ENCODE results near the gene AMZ1. TPM values are rescaled to one million over a fixed set of nuclear protein-coding genes. Genes with fewer than 3 reads are reported as not detected.

The AMZ1 gene
- total RNA-seq, 1 donor from 2014 or later = not detected

DNA sequence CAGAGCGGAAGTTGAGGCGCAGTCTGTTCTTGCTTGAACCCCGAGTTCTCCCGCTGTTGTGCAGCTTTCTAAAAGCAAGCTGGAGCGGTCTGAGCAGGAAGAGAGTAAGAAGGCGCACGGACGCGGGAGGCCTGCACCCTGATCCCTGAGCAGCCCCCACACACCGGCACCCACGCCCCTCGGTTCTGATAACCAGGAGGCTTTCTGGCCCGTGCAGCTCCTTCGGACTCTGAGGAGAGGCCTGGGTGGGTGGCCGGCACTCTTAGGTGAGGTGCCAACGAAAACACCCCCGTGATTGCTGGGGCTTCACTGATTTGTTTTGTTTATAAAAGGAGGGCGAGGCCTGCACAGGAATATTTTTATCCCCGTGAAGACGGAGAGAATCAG lies 28.9 kb downstream of the AMZ1 start:
- Histone ChIP-seq H3K4me3 (no peak overlapping the region), H3K36me3 (no peaks in the 10 kb centered on the region), H3K4me1 (no peaks in the 10 kb centered on the region), H3K9me3 (ENCODE audit: low read depth) (no peaks in the 10 kb centered on the region), H3K27ac (no peak overlapping the region), H3K9ac (no peak overlapping the region), H3K27me3 (no peaks in the 10 kb centered on the region), H4K20me1 (ENCODE audit: low read depth) (no peaks in the 10 kb centered on the region), H3K79me2 (ENCODE audit: low read depth) (no peaks in the 10 kb centered on the region), H3F3A (ENCODE audit: low read depth) (no peaks in the 10 kb centered on the region), H3K4me2 (no peak overlapping the region), H2AFZ (replicated peaks) (no peak overlapping the region)
- no peak for TF ChIP-seq EZH2 (IDR thresholded peaks at IDR 0.05)
- no peak for TF ChIP-seq EZH2phosphoT487 (IDR thresholded peaks at IDR 0.05)
- TF ChIP-seq, protein P1, sequence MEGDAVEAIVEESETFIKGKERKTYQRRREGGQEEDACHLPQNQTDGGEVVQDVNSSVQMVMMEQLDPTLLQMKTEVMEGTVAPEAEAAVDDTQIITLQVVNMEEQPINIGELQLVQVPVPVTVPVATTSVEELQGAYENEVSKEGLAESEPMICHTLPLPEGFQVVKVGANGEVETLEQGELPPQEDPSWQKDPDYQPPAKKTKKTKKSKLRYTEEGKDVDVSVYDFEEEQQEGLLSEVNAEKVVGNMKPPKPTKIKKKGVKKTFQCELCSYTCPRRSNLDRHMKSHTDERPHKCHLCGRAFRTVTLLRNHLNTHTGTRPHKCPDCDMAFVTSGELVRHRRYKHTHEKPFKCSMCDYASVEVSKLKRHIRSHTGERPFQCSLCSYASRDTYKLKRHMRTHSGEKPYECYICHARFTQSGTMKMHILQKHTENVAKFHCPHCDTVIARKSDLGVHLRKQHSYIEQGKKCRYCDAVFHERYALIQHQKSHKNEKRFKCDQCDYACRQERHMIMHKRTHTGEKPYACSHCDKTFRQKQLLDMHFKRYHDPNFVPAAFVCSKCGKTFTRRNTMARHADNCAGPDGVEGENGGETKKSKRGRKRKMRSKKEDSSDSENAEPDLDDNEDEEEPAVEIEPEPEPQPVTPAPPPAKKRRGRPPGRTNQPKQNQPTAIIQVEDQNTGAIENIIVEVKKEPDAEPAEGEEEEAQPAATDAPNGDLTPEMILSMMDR (IDR thresholded peaks at IDR 0.05) = no peak
- peak overlapping the region; percentile 64 for H3K4me3 Mint-ChIP-seq
- H3K4me1 Mint-ChIP-seq = peaks cover 35% of the 10 kb centered on the region
- no peaks in the 10 kb centered on the region for H3K9me3 Mint-ChIP-seq
- no peak for DNase-seq (ENCODE audit: low spot score)
- peaks cover 20% of the 10 kb centered on the region for H3K36me3 Mint-ChIP-seq
- H3K27me3 Mint-ChIP-seq (ENCODE audit: insufficient read depth, low read depth) = peaks cover 4% of the 10 kb centered on the region
- H3K27ac Mint-ChIP-seq = peak overlapping the region; percentile 88

GRCh38 chr7:2717293-2718261 lies 29.6 kb downstream of the AMZ1 start:
- Mint-ChIP-seq H3K9me3 (no peaks in the 10 kb centered on the region), H3K27me3 (ENCODE audit: insufficient read depth, low read depth) (peaks cover 4% of the 10 kb centered on the region), H3K4me1 (peaks cover 35% of the 10 kb centered on the region), H3K36me3 (peaks cover 20% of the 10 kb centered on the region), H3K4me3 (no peak overlapping the region), H3K27ac (peak overlapping the region; percentile 81)
- no peaks in the 10 kb centered on the region for H3K79me2 ChIP-seq (ENCODE audit: low read depth)
- no peaks in the 10 kb centered on the region for H3K9me3 ChIP-seq (ENCODE audit: low read depth)
- H3K4me3 ChIP-seq = no peak overlapping the region
- H3F3A ChIP-seq (ENCODE audit: low read depth) = no peaks in the 10 kb centered on the region
- no peak overlapping the region for H3K27ac ChIP-seq
- TF ChIP-seq EZH2phosphoT487 (IDR thresholded peaks at IDR 0.05) = no peak
- TF ChIP-seq EZH2 (IDR thresholded peaks at IDR 0.05) = no peak
- TF ChIP-seq, protein P1 (IDR thresholded peaks at IDR 0.05) = no peak
- no peak overlapping the region for H3K9ac ChIP-seq
- no peaks in the 10 kb centered on the region for H3K36me3 ChIP-seq
- H2AFZ ChIP-seq (replicated peaks) = no peak overlapping the region
- no peak for DNase-seq (ENCODE audit: low spot score)
- no peaks in the 10 kb centered on the region for H3K27me3 ChIP-seq
- H3K4me2 ChIP-seq = no peak overlapping the region
- H3K4me1 ChIP-seq = no peaks in the 10 kb centered on the region
- no peaks in the 10 kb centered on the region for H4K20me1 ChIP-seq (ENCODE audit: low read depth)

DNA sequence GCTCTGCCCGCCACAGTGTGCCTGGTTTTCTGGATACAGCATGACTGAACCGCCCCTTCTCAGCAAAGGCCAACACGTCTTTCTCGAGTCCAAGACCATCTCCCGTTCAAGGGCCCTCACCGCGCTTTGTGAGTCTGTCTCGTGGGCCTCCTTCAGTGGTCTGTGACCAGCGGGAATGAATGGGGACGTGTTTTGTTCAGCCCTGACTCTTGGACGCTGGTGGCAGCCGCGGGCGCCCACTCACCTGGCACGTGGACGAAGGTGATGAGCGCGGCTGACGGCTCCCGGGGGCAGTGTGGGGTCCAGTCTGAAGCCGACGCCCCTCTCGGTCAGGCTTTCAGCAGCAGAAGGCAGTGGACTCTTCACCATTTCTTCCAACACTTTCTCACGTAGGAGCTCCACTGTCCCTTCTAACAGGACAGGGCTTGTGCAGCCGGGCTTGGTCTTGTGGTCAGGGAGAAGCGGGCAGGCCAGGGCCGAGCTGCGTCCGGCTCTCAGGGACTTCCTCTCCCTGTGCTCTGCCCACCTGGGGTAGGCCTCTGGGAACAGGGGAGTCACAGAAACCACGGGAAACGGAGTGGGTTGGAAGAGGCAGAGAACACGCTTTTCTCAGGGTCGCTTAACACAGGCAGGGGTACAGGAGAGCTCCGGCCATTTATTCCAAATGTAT lies 30.4 kb downstream of the AMZ1 start:
- H3K27ac ChIP-seq = no peak overlapping the region

More for the DNA sequence above, 30.4 kb downstream of the AMZ1 start:
- H3K4me3 ChIP-seq = no peak overlapping the region
- Mint-ChIP-seq H3K4me1 (peaks cover 33% of the 10 kb centered on the region), H3K27me3 (ENCODE audit: insufficient read depth, low read depth) (peaks cover 6% of the 10 kb centered on the region), H3K36me3 (peaks cover 23% of the 10 kb centered on the region), H3K27ac (peak overlapping the region; percentile 81), H3K4me3 (no peak overlapping the region), H3K9me3 (no peaks in the 10 kb centered on the region)
- H3K9me3 ChIP-seq (ENCODE audit: low read depth) = no peaks in the 10 kb centered on the region
- H3F3A ChIP-seq (ENCODE audit: low read depth) = no peaks in the 10 kb centered on the region
- H2AFZ ChIP-seq (replicated peaks) = no peak overlapping the region
- H3K4me2 ChIP-seq = no peak overlapping the region
- H3K36me3 ChIP-seq = no peaks in the 10 kb centered on the region
- no peaks in the 10 kb centered on the region for H3K79me2 ChIP-seq (ENCODE audit: low read depth)
- H3K4me1 ChIP-seq = no peaks in the 10 kb centered on the region
- H4K20me1 ChIP-seq (ENCODE audit: low read depth) = no peaks in the 10 kb centered on the region
- no peak for TF ChIP-seq EZH2 (IDR thresholded peaks at IDR 0.05)
- H3K9ac ChIP-seq = no peak overlapping the region
- DNase-seq (ENCODE audit: low spot score) = no peak
- H3K27me3 ChIP-seq = no peaks in the 10 kb centered on the region

Data from neural progenitor cell (in vitro differentiated cells).